Mesothelial cell of epicardium (in vitro differentiated cells): ENCODE results near the gene WARS2. TPM values are rescaled to one million over a fixed set of nuclear protein-coding genes. Genes with fewer than 3 reads are reported as not detected.

Source experiments
- DNase-seq, 2 experiments: peaks; one replicate each; pipeline ENCODE4 v3.0.0; 2021; ENCODE audit warnings: low spot score in 2 of 2; ENCODE audit not compliant: unreplicated experiment in 2 of 2
- H3K27ac Mint-ChIP-seq: 2 replicates; pipeline ENCODE4 v1.8.0; 2021; ENCODE audit warnings: mixed read lengths
- H3K27me3 Mint-ChIP-seq: 2 replicates; pipeline ENCODE4 v1.8.0; 2021; ENCODE audit warnings: low read depth, mixed read lengths
- H3K36me3 Mint-ChIP-seq: 2 replicates; pipeline ENCODE4 v1.8.0; 2021; ENCODE audit warnings: mixed read lengths
- H3K4me1 Mint-ChIP-seq: 2 replicates; pipeline ENCODE4 v1.8.0; 2021; ENCODE audit warnings: mixed read lengths
- H3K4me3 Mint-ChIP-seq: 2 replicates; pipeline ENCODE4 v1.8.0; 2021; ENCODE audit warnings: mild to moderate bottlenecking, moderate library complexity, mixed read lengths
- H3K9me3 Mint-ChIP-seq: 2 replicates; pipeline ENCODE4 v1.8.0; 2021; ENCODE audit warnings: mixed read lengths
- total RNA-seq: library from RNA; stranded (reverse); gene quantifications from 3 replicates; pipeline ENCODE4 v1.2.1, GENCODE V29; 2021
- TF ChIP-seq, protein P1 (sequence below): fragments of 200-600 bp; sonication (generic); IDR thresholded peaks from one replicate; pipeline ENCODE4 v1.5.0; 2021; ENCODE audit warnings: antibody characterized with exemption; ENCODE audit not compliant: unreplicated experiment

Gene WARS2
- total RNA-seq, 1 donor from 2014 or later: 18.7 TPM

DNA sequence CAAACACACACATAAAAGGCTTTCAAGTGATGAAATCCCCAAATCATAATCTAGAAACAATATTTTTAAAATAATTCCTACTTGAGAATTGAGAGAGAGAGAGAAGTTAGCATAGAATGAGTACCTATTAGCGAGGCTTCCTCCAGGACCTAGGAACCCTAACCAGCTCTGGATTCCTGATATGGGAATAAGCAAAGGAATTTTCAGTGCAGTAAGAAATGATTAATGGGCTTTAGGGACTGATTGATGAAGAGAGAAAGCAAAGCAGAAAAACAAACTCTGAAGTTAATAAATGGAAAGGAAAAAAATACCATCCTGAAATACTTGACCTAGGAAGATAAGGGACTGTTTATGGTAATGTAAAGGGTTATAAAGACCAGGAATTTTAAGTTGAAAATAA lies 60.6 kb downstream of the WARS2 start:
- H3K9me3 Mint-ChIP-seq: peaks cover 8% of the 10 kb centered on the region
- no peak for DNase-seq
- no peak overlapping the region for H3K27ac Mint-ChIP-seq
- H3K27me3 Mint-ChIP-seq: no peaks in the 10 kb centered on the region
- H3K4me3 Mint-ChIP-seq: no peak overlapping the region
- TF ChIP-seq, protein P1, sequence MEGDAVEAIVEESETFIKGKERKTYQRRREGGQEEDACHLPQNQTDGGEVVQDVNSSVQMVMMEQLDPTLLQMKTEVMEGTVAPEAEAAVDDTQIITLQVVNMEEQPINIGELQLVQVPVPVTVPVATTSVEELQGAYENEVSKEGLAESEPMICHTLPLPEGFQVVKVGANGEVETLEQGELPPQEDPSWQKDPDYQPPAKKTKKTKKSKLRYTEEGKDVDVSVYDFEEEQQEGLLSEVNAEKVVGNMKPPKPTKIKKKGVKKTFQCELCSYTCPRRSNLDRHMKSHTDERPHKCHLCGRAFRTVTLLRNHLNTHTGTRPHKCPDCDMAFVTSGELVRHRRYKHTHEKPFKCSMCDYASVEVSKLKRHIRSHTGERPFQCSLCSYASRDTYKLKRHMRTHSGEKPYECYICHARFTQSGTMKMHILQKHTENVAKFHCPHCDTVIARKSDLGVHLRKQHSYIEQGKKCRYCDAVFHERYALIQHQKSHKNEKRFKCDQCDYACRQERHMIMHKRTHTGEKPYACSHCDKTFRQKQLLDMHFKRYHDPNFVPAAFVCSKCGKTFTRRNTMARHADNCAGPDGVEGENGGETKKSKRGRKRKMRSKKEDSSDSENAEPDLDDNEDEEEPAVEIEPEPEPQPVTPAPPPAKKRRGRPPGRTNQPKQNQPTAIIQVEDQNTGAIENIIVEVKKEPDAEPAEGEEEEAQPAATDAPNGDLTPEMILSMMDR: no peak
- peaks cover 13% of the 10 kb centered on the region for H3K4me1 Mint-ChIP-seq
- H3K36me3 Mint-ChIP-seq: no peaks in the 10 kb centered on the region

DNA sequence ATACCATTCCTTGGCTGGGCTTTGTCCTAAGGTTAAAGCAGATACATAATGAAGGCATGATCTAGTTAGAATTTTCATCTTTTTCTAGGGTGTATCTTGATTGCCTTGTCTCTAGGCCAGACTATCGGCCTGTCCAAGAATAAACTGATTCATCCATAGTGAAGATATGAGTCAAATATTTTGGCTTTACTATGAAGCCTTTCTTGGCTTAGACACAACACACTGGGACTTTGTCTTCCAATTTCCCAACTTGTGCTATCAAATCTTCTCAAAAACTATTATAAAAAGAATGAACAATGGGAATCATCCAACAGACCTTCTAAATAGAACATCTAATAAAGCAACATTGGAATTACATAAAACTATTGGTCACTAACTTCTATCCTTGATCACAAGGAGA lies 64.8 kb downstream of the WARS2 start:
- no peaks in the 10 kb centered on the region for H3K27me3 Mint-ChIP-seq
- no peak overlapping the region for H3K4me3 Mint-ChIP-seq
- H3K4me1 Mint-ChIP-seq: peaks cover 10% of the 10 kb centered on the region
- TF ChIP-seq, protein P1: no peak
- no peak for DNase-seq
- H3K9me3 Mint-ChIP-seq: peaks cover 15% of the 10 kb centered on the region
- peaks cover 12% of the 10 kb centered on the region for H3K36me3 Mint-ChIP-seq
- H3K27ac Mint-ChIP-seq: no peak overlapping the region

DNA sequence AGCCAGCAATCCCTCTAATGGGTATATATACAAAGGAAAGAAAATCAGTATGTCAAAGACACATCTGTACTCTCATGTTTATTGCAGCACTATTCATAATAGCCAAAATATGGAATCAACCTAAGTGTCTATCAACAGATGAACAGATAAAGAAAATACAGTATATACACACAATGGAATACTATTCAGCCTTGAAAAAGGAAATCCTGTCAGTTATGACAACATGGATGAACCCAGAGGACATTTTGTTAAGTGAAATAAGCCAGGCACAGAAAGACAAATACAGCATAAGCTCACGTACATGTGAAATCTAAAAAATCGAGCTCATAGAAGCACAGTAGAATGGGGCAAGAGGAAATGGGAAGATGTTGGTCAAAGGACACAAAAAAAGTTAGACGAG lies 69.1 kb downstream of the WARS2 start:
- TF ChIP-seq, protein P1: no peak
- Mint-ChIP-seq H3K27me3 (no peaks in the 10 kb centered on the region), H3K9me3 (peaks cover 7% of the 10 kb centered on the region), H3K4me3 (no peak overlapping the region), H3K27ac (no peak overlapping the region), H3K4me1 (peaks cover 12% of the 10 kb centered on the region), H3K36me3 (peaks cover 12% of the 10 kb centered on the region)
- no peak for DNase-seq

DNA sequence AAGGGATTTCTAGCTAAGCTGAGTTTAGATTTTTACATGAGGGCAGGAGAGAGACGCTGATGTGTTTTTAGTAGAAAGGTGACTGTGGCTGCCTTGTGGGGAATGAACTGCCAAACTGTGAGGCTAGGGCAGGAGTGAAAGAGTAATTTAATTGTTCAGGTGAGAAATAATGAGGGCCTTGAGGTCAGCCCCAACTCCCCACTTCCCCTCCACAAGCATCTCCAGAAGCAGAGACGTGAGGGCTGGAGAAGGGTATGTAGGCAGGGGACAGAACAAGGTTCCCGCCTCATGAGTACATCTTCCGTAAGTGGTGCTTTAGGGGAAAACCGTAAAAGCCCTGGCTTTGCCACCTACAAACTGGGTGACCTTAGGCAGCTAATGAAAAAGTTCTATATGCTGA lies 70.8 kb downstream of the WARS2 start:
- H3K27me3 Mint-ChIP-seq: no peaks in the 10 kb centered on the region
- TF ChIP-seq, protein P1: no peak

DNA sequence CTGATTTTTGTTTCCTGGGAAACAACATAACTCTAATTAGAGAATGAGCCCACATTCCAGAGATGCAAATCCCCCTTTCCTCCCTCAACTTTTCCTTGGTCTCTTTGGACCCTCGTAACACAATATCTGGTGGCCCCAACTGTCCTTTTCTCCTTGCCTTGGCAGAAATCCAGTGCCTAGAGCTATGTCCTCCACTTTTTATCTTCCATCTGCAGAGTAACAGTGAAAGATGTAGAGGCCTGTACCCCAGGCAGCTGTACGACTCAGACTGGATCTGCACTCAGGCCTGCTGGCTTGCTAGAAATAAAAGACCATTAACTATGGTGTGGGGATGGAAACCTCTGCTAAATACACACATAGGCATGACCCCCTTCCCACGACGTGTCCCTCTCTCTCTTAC lies 72.0 kb downstream of the WARS2 start:
- peak overlapping the region; percentile 82 for H3K27ac Mint-ChIP-seq
- peaks cover 11% of the 10 kb centered on the region for H3K36me3 Mint-ChIP-seq
- no peak for DNase-seq
- no peaks in the 10 kb centered on the region for H3K27me3 Mint-ChIP-seq
- H3K4me1 Mint-ChIP-seq: peaks cover 12% of the 10 kb centered on the region
- peaks cover 8% of the 10 kb centered on the region for H3K9me3 Mint-ChIP-seq
- H3K4me3 Mint-ChIP-seq: no peak overlapping the region
- TF ChIP-seq, protein P1: no peak

More for the DNA sequence above, 70.8 kb downstream of the WARS2 start:
- DNase-seq: no peak
- H3K9me3 Mint-ChIP-seq: peaks cover 7% of the 10 kb centered on the region
- H3K27ac Mint-ChIP-seq: peak overlapping the region; percentile 71
- H3K4me3 Mint-ChIP-seq: no peak overlapping the region
- H3K4me1 Mint-ChIP-seq: peaks cover 12% of the 10 kb centered on the region
- H3K36me3 Mint-ChIP-seq: peaks cover 11% of the 10 kb centered on the region

DNA sequence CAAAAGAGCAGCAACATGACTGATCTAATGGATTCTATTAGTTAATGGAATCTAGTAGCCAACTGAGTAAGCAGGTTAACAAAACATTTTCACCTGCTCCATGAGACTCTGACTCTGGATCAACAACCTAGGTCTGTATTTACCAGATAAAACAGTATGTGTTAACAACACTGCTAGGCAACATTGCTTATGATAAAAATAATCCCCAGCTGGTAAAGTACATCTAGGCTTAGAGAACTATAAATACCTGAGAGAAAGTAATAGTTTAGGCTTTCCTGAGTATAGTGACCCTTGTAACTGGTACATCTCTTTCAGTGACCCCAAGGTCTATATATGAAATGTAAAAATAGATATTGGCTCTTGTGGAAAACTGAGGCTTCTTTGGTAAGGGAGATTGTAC lies 78.8 kb downstream of the WARS2 start:
- Mint-ChIP-seq H3K27me3 (no peaks in the 10 kb centered on the region), H3K4me3 (no peak overlapping the region), H3K4me1 (no peaks in the 10 kb centered on the region), H3K27ac (no peak overlapping the region), H3K9me3 (peaks cover 10% of the 10 kb centered on the region), H3K36me3 (peaks cover 16% of the 10 kb centered on the region)
- TF ChIP-seq, protein P1: no peak
- no peak for DNase-seq
